ENCODE results near the gene SLC45A2.
A peak's percentile ranks its signal among the peaks of the same experiment; 100 is the strongest.
"Not testable (repeated sequence)": the region's sequence is repeated elsewhere in the genome, so short reads cannot be mapped to it uniquely, and the experiment has no call there.

SLC45A2 gene

GRCh38 chr5:33984671-33985124 lies at the start of gene SLC45A2:
Gene SLC45A2, minus strand, starts transcription at chr5:33984693. Its CDS starts 110 bp downstream, at chr5:33984583.
- no peak within 1 kb of the TSS for H3K4me3 ChIP-seq
- H3K27ac ChIP-seq = no peak within 1 kb of the TSS

- H3K4me3 ChIP-seq = no peak overlapping the region
- H3K27ac ChIP-seq = no peak overlapping the region
These were observed 47.5 kb upstream of the SLC45A2 start for GRCh38 chr5:34031966-34032365.

- H3K27ac ChIP-seq = no peak overlapping the region
These were observed 46.6 kb upstream of the SLC45A2 start for GRCh38 chr5:34031117-34031516.

GRCh38 chr5:34030585-34030984 lies 46.1 kb upstream of the SLC45A2 start:
- H3K27ac ChIP-seq = peak overlapping the region in 1 of 21 experiments; percentile 21
- not testable (repeated sequence) for H3K4me3 ChIP-seq

More at GRCh38 chr5:34031117-34031516, 46.6 kb upstream of the SLC45A2 start:
- H3K4me3 ChIP-seq = no peak overlapping the region

GRCh38 chr5:34030048-34030447 lies 45.6 kb upstream of the SLC45A2 start:
- Histone ChIP-seq H3K4me3 (no peak overlapping the region), H3K27ac (peak overlapping the region in 1 of 21 experiments; percentile 21)

DNA sequence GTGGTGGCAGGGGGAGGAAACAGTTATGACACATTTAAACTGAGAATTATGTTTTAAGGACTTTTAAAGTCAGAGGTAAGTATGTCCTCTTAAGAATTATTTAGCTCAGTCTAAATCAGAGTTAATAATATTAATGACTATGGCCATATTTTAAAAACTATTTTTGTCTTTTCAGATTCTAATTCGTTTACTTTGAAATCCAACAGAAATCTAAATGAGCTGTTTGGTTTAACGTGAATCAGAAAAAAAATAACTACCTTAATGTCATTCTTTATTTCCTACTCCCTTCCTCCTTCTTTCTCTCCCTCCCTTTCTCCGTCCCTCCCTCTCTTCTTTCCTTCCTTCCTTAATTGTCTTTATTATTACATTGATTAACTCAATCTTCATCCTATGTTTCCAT lies 43.9 kb upstream of the SLC45A2 start:
- H3K27ac ChIP-seq = no peak overlapping the region
- no peak overlapping the region for H3K4me3 ChIP-seq

GRCh38 chr5:34026089-34026761 lies 41.7 kb upstream of the SLC45A2 start:
- no peak overlapping the region for H3K4me3 ChIP-seq
- H3K27ac ChIP-seq = no peak overlapping the region

DNA sequence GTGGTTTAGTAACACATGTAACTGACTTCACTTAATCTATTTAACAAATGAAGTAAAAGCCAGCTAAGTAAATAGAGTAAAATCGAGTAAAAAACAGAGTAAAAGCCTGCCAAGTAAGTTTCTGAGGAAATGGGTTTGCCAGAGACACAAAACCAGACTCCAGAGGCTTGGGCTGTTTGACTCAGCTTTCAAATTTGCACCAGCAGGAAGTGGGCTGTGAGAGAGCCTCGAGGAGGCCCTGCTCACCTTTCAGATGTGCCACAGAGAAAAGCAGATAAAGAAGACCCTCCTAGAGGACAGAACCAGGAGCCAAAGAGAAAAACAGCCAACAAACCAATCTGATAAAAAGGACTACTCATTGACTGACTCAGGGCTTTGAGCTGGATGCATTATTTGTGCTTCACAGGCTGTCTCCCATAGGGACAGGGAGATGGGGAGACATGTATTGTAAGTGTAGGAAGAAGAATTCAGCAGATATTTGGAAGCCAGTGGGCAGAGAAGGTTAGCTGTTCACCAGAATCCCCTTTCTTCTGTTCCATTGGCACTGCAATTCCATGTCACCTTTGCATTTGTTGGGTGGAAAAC lies 37.7 kb upstream of the SLC45A2 start:
- Histone ChIP-seq H3K27ac (peak overlapping the region in 4 of 21 experiments; percentile 1 to 52 (median 22)), H3K4me3 (no peak overlapping the region)

GRCh38 chr5:34021334-34021733 lies 36.8 kb upstream of the SLC45A2 start:
- no peak overlapping the region for H3K27ac ChIP-seq
- H3K4me3 ChIP-seq = no peak overlapping the region

GRCh38 chr5:34020726-34021125 lies 36.2 kb upstream of the SLC45A2 start:
- H3K4me3 ChIP-seq = no peak overlapping the region
- no peak overlapping the region for H3K27ac ChIP-seq

DNA sequence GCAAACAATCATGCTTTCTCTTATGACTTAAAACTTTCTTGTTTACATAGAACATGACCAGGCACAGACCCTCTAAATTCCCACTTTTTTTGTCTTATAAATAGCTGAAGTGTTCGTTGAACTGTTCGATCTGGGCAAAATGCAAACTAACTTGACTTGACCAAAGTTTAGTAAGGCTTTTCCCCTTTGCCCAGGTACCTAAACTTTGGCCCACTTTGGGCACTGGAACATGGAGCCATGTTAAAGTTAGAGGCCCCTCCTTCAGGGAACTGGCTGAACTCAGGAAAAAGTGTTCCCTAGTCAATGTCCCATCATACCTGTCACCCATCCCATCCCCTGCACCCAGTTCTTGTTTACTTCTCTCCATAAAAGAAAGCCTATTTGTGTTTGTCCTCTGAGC lies 32.8 kb upstream of the SLC45A2 start:
- no peak overlapping the region for H3K27ac ChIP-seq
- H3K4me3 ChIP-seq = no peak overlapping the region

GRCh38 chr5:34016750-34017149 lies 32.3 kb upstream of the SLC45A2 start:
- Histone ChIP-seq H3K27ac (no peak overlapping the region), H3K4me3 (no peak overlapping the region)

GRCh38 chr5:34016222-34016621 lies 31.7 kb upstream of the SLC45A2 start:
- H3K27ac ChIP-seq = no peak overlapping the region
- H3K4me3 ChIP-seq = no peak overlapping the region

DNA sequence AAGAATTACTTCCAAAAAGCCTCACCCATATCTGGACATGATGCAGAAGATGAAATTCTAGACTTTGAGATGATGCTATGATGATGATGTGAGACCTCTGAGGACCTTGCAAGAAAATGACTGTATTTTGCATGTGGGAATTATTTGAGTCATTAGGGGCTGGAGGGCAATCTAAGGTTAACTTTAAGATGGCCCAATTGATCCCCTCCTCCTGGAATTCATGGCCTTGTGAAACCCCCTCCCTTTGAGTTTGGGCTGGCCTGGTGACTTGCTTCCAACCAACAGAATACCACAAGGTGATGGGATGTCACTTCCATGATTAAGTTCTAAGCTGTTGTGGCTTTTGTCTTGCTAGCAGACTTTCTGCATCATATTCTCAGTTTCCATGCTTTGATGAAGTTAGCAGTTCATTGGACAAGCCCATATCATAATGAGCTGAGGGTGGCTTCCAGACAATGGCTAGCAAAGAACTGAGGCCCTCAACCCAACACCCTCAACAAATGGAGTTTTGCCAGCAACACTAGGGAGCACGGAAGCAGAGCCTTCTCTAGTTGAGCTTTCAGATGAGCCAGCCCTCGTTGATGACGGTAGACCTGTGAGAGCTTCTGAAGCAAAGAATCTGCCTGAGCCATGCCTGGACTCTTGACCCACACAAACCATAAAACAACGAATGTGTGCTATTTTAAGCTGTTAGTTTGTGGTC lies 30.8 kb upstream of the SLC45A2 start:
- H3K4me3 ChIP-seq = no peak overlapping the region
- H3K27ac ChIP-seq = no peak overlapping the region

DNA sequence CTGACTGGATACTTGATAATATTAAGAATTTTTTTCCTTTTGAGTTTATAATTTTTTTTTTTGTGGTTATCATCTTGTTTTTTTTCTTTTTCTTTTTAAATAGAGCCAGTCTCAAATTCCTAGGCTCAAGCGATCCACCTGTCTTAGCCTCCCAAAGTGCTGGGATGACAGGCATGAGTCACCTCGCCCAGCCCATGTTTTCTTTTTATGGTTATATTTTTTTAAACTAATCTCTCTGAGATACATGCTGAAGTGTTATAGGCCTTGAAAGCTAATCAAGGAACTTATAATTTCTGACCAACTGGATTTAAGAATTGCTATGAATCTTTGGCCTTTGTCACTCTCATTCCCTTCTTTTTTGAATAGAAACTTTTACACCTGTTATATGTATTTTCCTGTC lies 30.1 kb upstream of the SLC45A2 start:
- Histone ChIP-seq H3K4me3 (no peak overlapping the region), H3K27ac (no peak overlapping the region)

DNA sequence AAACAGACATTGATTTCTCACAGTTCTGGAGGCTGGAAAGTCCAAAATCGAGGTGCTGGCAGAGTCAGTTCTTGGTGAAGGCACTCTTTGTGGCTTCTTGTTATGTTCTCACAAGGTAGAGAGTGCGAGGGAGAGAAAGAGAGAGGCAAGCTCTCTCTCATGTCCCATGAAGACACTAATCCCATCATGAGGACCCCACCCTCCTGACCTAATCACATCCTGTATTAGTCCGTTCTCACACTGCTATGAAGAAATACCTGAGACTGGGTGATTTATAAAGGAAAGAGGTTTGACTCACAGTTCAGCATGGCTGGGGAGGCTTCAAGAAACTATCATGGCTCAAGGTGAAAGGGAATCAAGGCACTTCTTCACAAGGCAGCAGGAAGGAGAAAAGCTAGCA lies 29.1 kb upstream of the SLC45A2 start:
- H3K27ac ChIP-seq = no peak overlapping the region
- H3K4me3 ChIP-seq = no peak overlapping the region

- no peak overlapping the region for H3K27ac ChIP-seq
- H3K4me3 ChIP-seq = no peak overlapping the region
These were observed 28.3 kb upstream of the SLC45A2 start for GRCh38 chr5:34012791-34013190.

DNA sequence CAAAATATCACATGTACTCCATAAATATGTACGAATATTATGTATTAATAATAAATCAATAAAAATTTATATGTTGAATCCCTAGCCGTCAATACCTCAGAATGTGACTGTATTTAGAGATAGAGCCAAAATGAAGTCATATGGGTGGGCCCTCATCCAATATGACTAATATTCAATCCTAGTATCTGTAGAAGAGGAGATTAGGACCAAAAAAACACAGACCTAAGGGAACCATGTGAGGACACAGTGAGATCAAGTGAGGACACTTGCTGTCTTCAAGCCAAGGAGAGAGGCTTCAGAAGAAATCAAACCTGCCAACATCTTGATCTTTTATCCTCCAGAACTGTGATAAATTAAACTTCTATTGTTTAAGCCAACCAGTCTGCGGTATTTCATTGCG lies 27.0 kb upstream of the SLC45A2 start:
- Histone ChIP-seq H3K4me3 (no peak overlapping the region), H3K27ac (no peak overlapping the region)

DNA sequence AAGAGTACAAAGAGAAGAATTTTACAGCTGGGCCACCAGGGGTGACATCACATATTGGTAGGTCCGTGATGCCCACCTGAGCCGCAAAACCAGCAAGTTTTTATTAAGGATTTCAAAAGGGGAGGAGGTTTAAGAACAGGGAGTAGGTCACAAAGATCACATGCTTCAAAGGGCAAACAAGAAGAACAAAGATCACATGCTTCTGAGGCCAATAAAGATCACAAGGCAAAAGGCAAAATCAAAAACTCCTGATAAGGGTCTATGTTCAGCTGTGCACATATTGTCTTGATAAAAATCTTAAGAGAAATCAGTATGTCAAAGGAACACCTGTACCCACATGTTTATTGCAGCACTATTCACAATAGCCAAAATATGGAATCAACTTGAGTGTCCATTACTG lies 25.7 kb upstream of the SLC45A2 start:
- H3K27ac ChIP-seq, H3K4me3 ChIP-seq: not testable (repeated sequence)

- Histone ChIP-seq H3K27ac (peak overlapping the region in 1 of 21 experiments; percentile 91), H3K4me3 (no peak overlapping the region)
These were observed 25.1 kb upstream of the SLC45A2 start for GRCh38 chr5:34009610-34010009.

DNA sequence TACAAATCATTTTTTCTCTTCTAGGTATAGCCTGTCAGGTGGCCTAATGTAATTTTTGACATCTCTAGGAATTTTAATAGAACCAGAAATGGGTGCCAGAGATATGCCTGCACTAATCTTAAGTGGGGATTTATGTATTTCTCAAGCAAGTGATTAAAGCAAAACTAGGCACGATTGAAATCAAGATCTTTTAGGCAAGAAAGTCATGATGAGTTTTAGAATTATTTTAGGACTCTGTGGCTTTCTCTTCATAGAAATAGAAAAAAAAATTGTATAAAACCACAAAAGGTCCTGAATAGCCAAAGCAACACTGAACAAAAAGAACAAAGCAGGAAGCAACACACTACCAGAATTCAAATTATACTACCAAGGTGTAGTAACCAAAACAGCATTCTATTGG lies 24.3 kb upstream of the SLC45A2 start:
- peak overlapping the region; percentile 59 to 78 (median 67) for H3K4me3 ChIP-seq
- peak overlapping the region in 20 of 21 experiments; percentile 74 to 97 (median 91) for H3K27ac ChIP-seq
